MCF 10A (cell line): ENCODE measurements around the gene FABP3. TPM values are rescaled to one million over a fixed set of nuclear protein-coding genes. Genes with fewer than 3 reads are reported as not detected.

Experiments used
- BruUV-seq: library from RNA; stranded (reverse); fragments of 400-500 nt; replicated peaks from 2 replicates; lab custom pipeline; 2021; lab: Mats Ljungman, UMichigan
- CTCF ChIA-PET: fragments of 300-600 bp; sonication (Branson Sonifier 250); formaldehyde crosslinking; extraction: SDS; loops from one replicate; lab custom pipeline; 2021; ENCODE audit warnings: antibody characterized with exemption, inconsistent platforms; lab: Yijun Ruan, JAX
- POLR2A ChIA-PET: fragments of 300-600, 350-650 bp; sonication (Branson Sonifier 250); formaldehyde crosslinking; extraction: SDS; loops from one replicate; lab custom pipeline; 2020; ENCODE audit warnings: antibody characterized with exemption, inconsistent platforms; lab: Yijun Ruan, JAX
- DNase-seq: peaks from one replicate; pipeline ENCODE4 v3.0.0-alpha.2; 2018; ENCODE audit not compliant: unreplicated experiment
- H3K27ac Mint-ChIP-seq: one replicate; pipeline ENCODE4 v1.8.0; 2022; ENCODE audit warnings: mild to moderate bottlenecking, low read depth, mixed read lengths; ENCODE audit not compliant: unreplicated experiment
- H3K27me3 Mint-ChIP-seq: one replicate; pipeline ENCODE4 v1.8.0; 2022; ENCODE audit warnings: mixed read lengths; ENCODE audit not compliant: insufficient read depth, unreplicated experiment
- H3K36me3 Mint-ChIP-seq: one replicate; pipeline ENCODE4 v1.8.0; 2022; ENCODE audit warnings: mild to moderate bottlenecking, moderate library complexity, mixed read lengths; ENCODE audit not compliant: insufficient read depth, unreplicated experiment
- H3K4me1 Mint-ChIP-seq: one replicate; pipeline ENCODE4 v1.8.0; 2022; ENCODE audit warnings: mixed read lengths; ENCODE audit not compliant: insufficient read depth, unreplicated experiment
- H3K4me3 Mint-ChIP-seq: one replicate; pipeline ENCODE4 v1.8.0; 2022; ENCODE audit warnings: mild to moderate bottlenecking, moderate library complexity, mixed read lengths; ENCODE audit not compliant: unreplicated experiment
- H3K9me3 Mint-ChIP-seq: one replicate; pipeline ENCODE4 v1.8.0; 2022; ENCODE audit warnings: mixed read lengths; ENCODE audit not compliant: unreplicated experiment
- intact Hi-C: fragments of 100-400 bp; cut with micrococcal nuclease; formaldehyde crosslinking; loops from 2 replicates; pipeline ENCODE4 v1.14.1; 2022
- total RNA-seq: library from RNA; stranded (reverse); gene quantifications from 2 replicates; pipeline ENCODE4 v1.2.3, GENCODE V29; 2022
- TF ChIP-seq, protein P1 (sequence below): fragments of 200-600 bp; IDR thresholded peaks from one replicate; pipeline ENCODE4 v1.8.0; 2022; ENCODE audit warnings: antibody characterized with exemption, mild to moderate bottlenecking; ENCODE audit not compliant: unreplicated experiment

FABP3 gene
- total RNA-seq, 1 experiment from 2014 or later, result not detected

GRCh38 chr1:31377364-31377863 is 4.5 kb upstream of the FABP3 start:
- TF ChIP-seq, protein P1, sequence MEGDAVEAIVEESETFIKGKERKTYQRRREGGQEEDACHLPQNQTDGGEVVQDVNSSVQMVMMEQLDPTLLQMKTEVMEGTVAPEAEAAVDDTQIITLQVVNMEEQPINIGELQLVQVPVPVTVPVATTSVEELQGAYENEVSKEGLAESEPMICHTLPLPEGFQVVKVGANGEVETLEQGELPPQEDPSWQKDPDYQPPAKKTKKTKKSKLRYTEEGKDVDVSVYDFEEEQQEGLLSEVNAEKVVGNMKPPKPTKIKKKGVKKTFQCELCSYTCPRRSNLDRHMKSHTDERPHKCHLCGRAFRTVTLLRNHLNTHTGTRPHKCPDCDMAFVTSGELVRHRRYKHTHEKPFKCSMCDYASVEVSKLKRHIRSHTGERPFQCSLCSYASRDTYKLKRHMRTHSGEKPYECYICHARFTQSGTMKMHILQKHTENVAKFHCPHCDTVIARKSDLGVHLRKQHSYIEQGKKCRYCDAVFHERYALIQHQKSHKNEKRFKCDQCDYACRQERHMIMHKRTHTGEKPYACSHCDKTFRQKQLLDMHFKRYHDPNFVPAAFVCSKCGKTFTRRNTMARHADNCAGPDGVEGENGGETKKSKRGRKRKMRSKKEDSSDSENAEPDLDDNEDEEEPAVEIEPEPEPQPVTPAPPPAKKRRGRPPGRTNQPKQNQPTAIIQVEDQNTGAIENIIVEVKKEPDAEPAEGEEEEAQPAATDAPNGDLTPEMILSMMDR, result no peak
- CTCF ChIA-PET, result interaction anchor here (0.6 to 0.7 kb wide), 2 partner anchors 36 to 37 kb away, joined by 3 read pairs; no protein-coding TSS in a partner anchor
- no TSS peak for BruUV-seq
- Mint-ChIP-seq H3K27ac (no peak overlapping the region), H3K36me3 (peaks cover 5% of the 10 kb centered on the region), H3K4me1 (peaks cover 13% of the 10 kb centered on the region), H3K9me3 (no peaks in the 10 kb centered on the region), H3K4me3 (no peak overlapping the region), H3K27me3 (no peaks in the 10 kb centered on the region)
- DNase-seq, result no peak
- intact Hi-C loops, result no loop called here
- POLR2A ChIA-PET, result interaction anchor here (0.7 kb wide), 1 partner anchor 16 kb away, joined by 3 read pairs; no protein-coding TSS in a partner anchor

- ChIA-PET POLR2A (interaction anchor here (0.6 kb wide), 2 partner anchors 57 to 118 kb away, joined by 3 read pairs; no protein-coding TSS in a partner anchor), CTCF (no interaction called here)
- intact Hi-C loops, result no loop called here
- H3K27ac Mint-ChIP-seq, result no peak overlapping the region
- H3K27me3 Mint-ChIP-seq, result no peaks in the 10 kb centered on the region
- TF ChIP-seq, protein P1, result no peak
- no peaks in the 10 kb centered on the region for H3K9me3 Mint-ChIP-seq
- H3K4me1 Mint-ChIP-seq, result peaks cover 13% of the 10 kb centered on the region
- peaks cover 5% of the 10 kb centered on the region for H3K36me3 Mint-ChIP-seq
- no TSS peak for BruUV-seq
- no peak overlapping the region for H3K4me3 Mint-ChIP-seq
- DNase-seq, result peak; percentile 50
Measured at GRCh38 chr1:31376375-31377134, 3.7 kb upstream of the FABP3 start.

DNA sequence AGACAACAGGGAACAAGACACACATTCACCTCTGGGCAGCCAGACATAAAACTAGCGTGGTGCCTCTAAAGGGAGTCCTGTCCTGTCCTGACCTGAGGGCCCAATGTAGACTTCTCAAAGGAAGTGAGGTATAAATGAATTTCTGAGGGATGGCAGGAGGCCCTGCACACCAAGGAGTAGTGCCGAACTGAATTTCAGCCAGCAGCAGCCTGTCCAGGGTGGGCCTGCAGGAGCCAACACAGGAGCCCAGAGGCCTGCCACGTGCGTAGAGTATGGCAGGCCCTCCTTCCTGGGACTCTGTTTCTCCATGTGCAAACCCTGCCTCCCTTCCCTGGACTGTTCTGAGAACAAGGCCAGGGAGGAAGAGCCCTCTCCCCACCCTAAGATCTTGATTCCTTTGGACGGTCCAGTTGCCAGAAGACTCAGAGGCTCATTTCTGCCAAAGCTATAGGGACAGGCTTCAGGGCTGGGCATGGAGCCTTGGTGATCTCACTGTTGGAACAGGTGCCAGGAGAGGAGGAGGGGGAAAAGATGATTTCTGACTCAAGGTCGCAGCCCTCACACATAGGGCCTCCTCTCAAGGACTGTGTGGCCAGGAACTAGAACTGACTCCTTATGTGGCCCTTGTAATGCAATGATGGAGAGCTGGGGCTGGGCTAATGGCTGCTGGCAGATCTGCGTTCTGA is 1.8 kb upstream of the FABP3 start:
- peaks cover 13% of the 10 kb centered on the region for H3K4me1 Mint-ChIP-seq
- ChIA-PET POLR2A (no interaction called here), CTCF (interaction anchor here (0.7 kb wide), 1 partner anchor 415 kb away, joined by 3 read pairs; no protein-coding TSS in a partner anchor)
- H3K27ac Mint-ChIP-seq, result no peak overlapping the region
- intact Hi-C loops, result no loop called here
- DNase-seq, result peak; percentile 42
- TF ChIP-seq, protein P1, result no peak
- BruUV-seq, result no TSS peak
- no peaks in the 10 kb centered on the region for H3K9me3 Mint-ChIP-seq
- H3K36me3 Mint-ChIP-seq, result peaks cover 5% of the 10 kb centered on the region
- H3K4me3 Mint-ChIP-seq, result no peak overlapping the region
- no peaks in the 10 kb centered on the region for H3K27me3 Mint-ChIP-seq
